SK-N-SH (cell line): ENCODE data around the gene CNNM1. TPM values are rescaled to one million over a fixed set of nuclear protein-coding genes. Genes with fewer than 3 reads are reported as not detected.

Source experiments
- CTCF ChIA-PET: fragments of 300-600, 350-600 bp; formaldehyde crosslinking; extraction: SDS; loops from one replicate; lab custom pipeline; 2021; lab: Yijun Ruan, JAX
- POLR2A ChIA-PET: fragments of 350-600 bp; sonication (Branson Sonifier 250); formaldehyde crosslinking; extraction: SDS; loops from one replicate; lab custom pipeline; 2020; ENCODE audit warnings: antibody characterized with exemption, inconsistent platforms; lab: Yijun Ruan, JAX
- DNase-seq: peaks from one replicate; pipeline ENCODE4 v3.0.0; 2012
- H2AFZ ChIP-seq: fragments of 200-600 bp; sonication (generic); 2 replicates; pipeline ENCODE4 v1.8.1; 2016; ENCODE audit warnings: antibody characterized with exemption, mild to moderate bottlenecking, low read depth
- H3F3A ChIP-seq: fragments of 200-600 bp; sonication (generic); replicated peaks from 2 replicates; pipeline ENCODE3; 2016; ENCODE audit warnings: antibody characterized with exemption, mild to moderate bottlenecking; ENCODE audit not compliant: insufficient read depth
- H3K27ac ChIP-seq, 2 experiments: fragments of 200-500 bp in 1 of 2; fragments of 200-600 bp in 1 of 2; sonication (Bioruptor generic) in 1 of 2; sonication (generic), shearing (Covaris generic) in 1 of 2; 2 replicates each; pipeline versions ENCODE4 v1.5.1 to v1.6.1; 2014 to 2016; ENCODE audit warnings: low read depth in 2 of 2, inconsistent platforms in 1 of 2, low read length in 1 of 2, mild to moderate bottlenecking in 1 of 2, mixed read lengths in 1 of 2
- H3K27me3 ChIP-seq: fragments of 200-600 bp; sonication (generic), shearing (Covaris generic); 2 replicates; pipeline ENCODE4 v1.6.1; 2016; ENCODE audit warnings: mixed run types; ENCODE audit not compliant: insufficient read depth
- H3K36me3 ChIP-seq, 2 experiments: fragments of 200-500 bp in 1 of 2; fragments of 200-600 bp in 1 of 2; sonication (Bioruptor generic) in 1 of 2; sonication (generic) in 1 of 2; replicated peaks in 1 of 2; 2 replicates each; pipeline versions ENCODE3 to v1.5.1; 2014 to 2016; ENCODE audit warnings: low read length in 1 of 2, mild to moderate bottlenecking in 1 of 2; ENCODE audit not compliant: insufficient read depth in 2 of 2, control insufficient read depth in 1 of 2
- H3K4me1 ChIP-seq, 2 experiments: fragments of 200-500 bp in 1 of 2; fragments of 200-600 bp in 1 of 2; sonication (Bioruptor generic) in 1 of 2; sonication (generic), shearing (Covaris generic) in 1 of 2; 2 replicates each; pipeline versions ENCODE4 v1.5.1 to v1.6.1; 2014 to 2016; ENCODE audit warnings: low read depth in 1 of 2, low read length in 1 of 2, mixed run types in 1 of 2; ENCODE audit not compliant: insufficient read depth in 2 of 2, control insufficient read depth in 1 of 2
- H3K4me2 ChIP-seq: fragments of 200-600 bp; sonication (generic), shearing (Covaris generic); 2 replicates; pipeline ENCODE4 v1.6.1; 2017; ENCODE audit warnings: mixed run types
- H3K4me3 ChIP-seq, 2 experiments: fragments of 200-500 bp in 1 of 2; fragments of 200-600 bp in 1 of 2; sonication (Bioruptor generic) in 1 of 2; sonication (generic), shearing (Covaris generic) in 1 of 2; 2 replicates each; pipeline versions ENCODE4 v1.5.1 to v1.8.1; 2014 to 2016; ENCODE audit warnings: low read depth in 2 of 2, inconsistent platforms in 1 of 2, low read length in 1 of 2, mild to moderate bottlenecking in 1 of 2, mixed read lengths in 1 of 2, moderate library complexity in 1 of 2
- H3K79me2 ChIP-seq: fragments of 200-600 bp; sonication (generic); 2 replicates; pipeline ENCODE4 v1.8.1; 2017; ENCODE audit warnings: mild to moderate bottlenecking; ENCODE audit not compliant: insufficient read depth
- H3K9ac ChIP-seq: fragments of 200-600 bp; sonication (generic); 2 replicates; pipeline ENCODE4 v1.6.1; 2017; ENCODE audit warnings: mixed run types
- H3K9me2 ChIP-seq: fragments of 200-600 bp; sonication (generic); 2 replicates; pipeline ENCODE4 v1.6.1; 2017; ENCODE audit warnings: mixed run types
- H3K9me3 ChIP-seq: fragments of 200-600 bp; sonication (generic); 2 replicates; pipeline ENCODE4 v1.6.1; 2017; ENCODE audit warnings: mixed run types, mild to moderate bottlenecking, moderate library complexity
- H4K20me1 ChIP-seq: fragments of 200-600 bp; sonication (generic); 2 replicates; pipeline ENCODE4 v1.6.1; 2017; ENCODE audit warnings: mild to moderate bottlenecking, mixed run types; ENCODE audit not compliant: insufficient read depth
- CHD2 ChIP-seq: fragments of 150-350 bp; IDR thresholded peaks from 2 replicates; pipeline ENCODE4 v1.6.1; 2018; ENCODE audit warnings: low read length; ENCODE audit not compliant: partially characterized antibody
- CTCF ChIP-seq: fragments of 200-600 bp; sonication (generic); IDR thresholded peaks from 2 replicates; pipeline ENCODE4 v1.6.1; 2017; ENCODE audit warnings: antibody characterized with exemption, mild to moderate bottlenecking, moderate library complexity
- EP300 ChIP-seq, 2 experiments: IDR thresholded peaks; 2 replicates each; pipeline versions ENCODE4 v1.4.0 to v1.6.1; 2012; ENCODE audit warnings: borderline replicate concordance in 1 of 2, low read depth in 1 of 2, low read length in 1 of 2
- EZH2phosphoT487 ChIP-seq: fragments of 200-600 bp; sonication (generic); IDR thresholded peaks from 2 replicates; pipeline ENCODE4 v1.6.1; 2017; ENCODE audit warnings: low read depth, mixed run types, mild to moderate bottlenecking, antibody characterized with exemption, moderate library complexity, borderline replicate concordance
- GATA2 ChIP-seq: sonication (generic); formaldehyde crosslinking; IDR thresholded peaks from 2 replicates; pipeline ENCODE4 v1.5.0; 2020; ENCODE audit warnings: mild to moderate bottlenecking, missing genetic modification reagents
- IRF3 ChIP-seq: fragments of 150-350 bp; IDR thresholded peaks from 2 replicates; pipeline ENCODE4 v1.6.1; 2016; ENCODE audit warnings: mild to moderate bottlenecking, low read depth, low read length
- JUND ChIP-seq: IDR thresholded peaks from 2 replicates; pipeline ENCODE4 v1.4.0; 2012
- MAX ChIP-seq: IDR thresholded peaks from 2 replicates; pipeline ENCODE4 v1.4.0; 2012; ENCODE audit warnings: low read depth
- MEF2A ChIP-seq: IDR thresholded peaks from 2 replicates; pipeline ENCODE4 v1.4.0; 2012; ENCODE audit warnings: low read depth, borderline replicate concordance
- RAD21 ChIP-seq: IDR thresholded peaks from 2 replicates; pipeline ENCODE4 v1.6.1; 2012; ENCODE audit warnings: mild to moderate bottlenecking, low read length
- RCOR1 ChIP-seq: fragments of 150-350 bp; IDR thresholded peaks from 2 replicates; pipeline ENCODE4 v1.6.1; 2017; ENCODE audit warnings: antibody characterized with exemption, low read length
- SIN3A ChIP-seq: IDR thresholded peaks from 2 replicates; pipeline ENCODE4 v1.6.1; 2012; ENCODE audit warnings: low read depth, mild to moderate bottlenecking, low read length, moderate library complexity, borderline replicate concordance
- SMC3 ChIP-seq: IDR thresholded peaks from 2 replicates; pipeline ENCODE4 v1.6.1; 2012; ENCODE audit warnings: low read depth, low read length, improper control_type of control experiment
- TCF12 ChIP-seq: IDR thresholded peaks from 2 replicates; pipeline ENCODE4 v1.4.0; 2012
- TEAD4 ChIP-seq: IDR thresholded peaks from 2 replicates; pipeline ENCODE4 v1.4.0; 2012; ENCODE audit warnings: mild to moderate bottlenecking, borderline replicate concordance; ENCODE audit not compliant: insufficient read depth
- WGBS: methylation state at CpG from one replicate; pipeline ENCODE4 v1.1.6; 2017; ENCODE audit warnings: low lambda C conversion rate; 5-methylcytosine and 5-hydroxymethylcytosine counted together
- polyA plus RNA-seq, 3 experiments: library from polyadenylated mRNA; depleted of rRNA; stranded (reverse); fragments of >200 nt; gene quantifications; 2 replicates each; pipeline ENCODE4 v1.2.3, GENCODE V29; 2012

CNNM1 gene
- polyA plus RNA-seq, 1 of the 3 experiments (the other 2 are of a cell fraction) = 0.12 TPM

- Histone ChIP-seq H3K4me1 (peaks cover 0 to 4% of the 10 kb centered on the region in 2 experiments; a peak in 2 of 4 replicates), H2AFZ (no peak overlapping the region), H3K9ac (no peak overlapping the region), H3K9me2 (no peaks in the 10 kb centered on the region), H3K9me3 (no peaks in the 10 kb centered on the region), H3K4me2 (no peak overlapping the region), H3K79me2 (peaks cover 29% of the 10 kb centered on the region), H3K4me3 (no peak overlapping the region), H3K36me3 (peaks cover 5 to 12% of the 10 kb centered on the region in 2 experiments), H4K20me1 (0 out of 2 replicates have a peak, but pooled peaks cover 2% of the 10 kb centered on the region), H3F3A (peaks cover 7% of the 10 kb centered on the region), H3K27me3 (no peaks in the 10 kb centered on the region), H3K27ac (no peak overlapping the region)
- ChIA-PET POLR2A (interaction anchor here (0.8 kb wide), 1 partner anchor 177 kb away, joined by 4 read pairs; no protein-coding TSS in a partner anchor), CTCF (interaction anchor here (0.5 to 8.6 kb wide), 49 partner anchors 9 to 968 kb away, joined by 3 to 118 read pairs (median 5); partner anchors contain the start of genes COX15, CUTC, ENTPD7 and SLC25A28)
- DNase-seq = peak; percentile 36
- peak; percentile 24; the same call in 1 of the 2 replicates for TF ChIP-seq SMC3
- TF ChIP-seq CTCF = peak; percentile 78
- TF ChIP-seq RAD21 = peak; percentile 74
- no peak for TF ChIP-seq GATA2 (CRISPR knock-in tag)
- 41% methylated on average over 5 of the region's 5 CpGs for WGBS
These were observed 107.0 kb downstream of the CNNM1 start for GRCh38 chr10:99435986-99436638.

GRCh38 chr10:99438890-99439289, 109.7 kb downstream of the CNNM1 start:
- H3K4me1 ChIP-seq = no peaks in the 10 kb centered on the region
- TF ChIP-seq MEF2A = no peak
- TF ChIP-seq, all 33 proteins: peak for 0
- H3K79me2 ChIP-seq = peaks cover 5% of the 10 kb centered on the region; the same call in 1 of the 2 replicates
- 0 out of 2 replicates have a peak, but pooled peaks cover 2% of the 10 kb centered on the region for H4K20me1 ChIP-seq
- ChIA-PET CTCF (interaction anchor here (1.3 to 8.6 kb wide), 2 partner anchors 27 to 171 kb away, joined by 3 to 118 read pairs; no protein-coding TSS in a partner anchor), POLR2A (no interaction called here)
- 96% methylated on average over 2 of the region's 2 CpGs for WGBS
- H3F3A ChIP-seq = peaks cover 7% of the 10 kb centered on the region
- H3K4me3 ChIP-seq = no peak overlapping the region
- no peaks in the 10 kb centered on the region for H3K9me2 ChIP-seq
- no peak overlapping the region for H2AFZ ChIP-seq
- no peak overlapping the region for H3K9ac ChIP-seq
- no peak overlapping the region for H3K27ac ChIP-seq
- H3K36me3 ChIP-seq = peaks cover 5 to 12% of the 10 kb centered on the region in 2 experiments
- DNase-seq = no peak
- no peak overlapping the region for H3K4me2 ChIP-seq
- no peaks in the 10 kb centered on the region for H3K27me3 ChIP-seq
- H3K9me3 ChIP-seq = no peaks in the 10 kb centered on the region

- no peaks in the 10 kb centered on the region for H3K9me2 ChIP-seq
- H3K4me1 ChIP-seq = no peaks in the 10 kb centered on the region
- H3K27me3 ChIP-seq = no peaks in the 10 kb centered on the region; the same call in 1 of the 2 replicates
- WGBS = 75% methylated on average over 5 of the region's 5 CpGs
- no peak overlapping the region for H3K4me3 ChIP-seq
- H3K9me3 ChIP-seq = no peaks in the 10 kb centered on the region
- H3K79me2 ChIP-seq = no peaks in the 10 kb centered on the region
- no peak overlapping the region for H3K27ac ChIP-seq
- ChIA-PET CTCF (interaction anchor here (0.8 to 2.6 kb wide), 2 partner anchors 10 to 169 kb away, joined by 4 to 18 read pairs; no protein-coding TSS in a partner anchor), POLR2A (no interaction called here)
- no peak for DNase-seq
- H3K9ac ChIP-seq = no peak overlapping the region
- peaks cover 0 to 6% of the 10 kb centered on the region in 2 experiments for H3K36me3 ChIP-seq
- no peak overlapping the region for H2AFZ ChIP-seq
- H3K4me2 ChIP-seq = no peak overlapping the region
- no peaks in the 10 kb centered on the region for H4K20me1 ChIP-seq
- H3F3A ChIP-seq = no peaks in the 10 kb centered on the region
- TF ChIP-seq EZH2phosphoT487 (no peak), SMC3 (no peak), JUND (no peak), TEAD4 (no peak), EP300 (IDR thresholded peaks at IDR 0.05; ENCODE audit: borderline replicate concordance in 1 of 2, low read depth in 1 of 2, low read length in 1 of 2) (no peak), IRF3 (no peak), CHD2 (no peak), SIN3A (no peak), RAD21 (no peak), RCOR1 (no peak), GATA2 (CRISPR knock-in tag) (no peak), MAX (no peak), TCF12 (no peak)
These were observed 113.2 kb downstream of the CNNM1 start for GRCh38 chr10:99442394-99442793.
